ENCODE results near the gene VGF.

The VGF gene

DNA sequence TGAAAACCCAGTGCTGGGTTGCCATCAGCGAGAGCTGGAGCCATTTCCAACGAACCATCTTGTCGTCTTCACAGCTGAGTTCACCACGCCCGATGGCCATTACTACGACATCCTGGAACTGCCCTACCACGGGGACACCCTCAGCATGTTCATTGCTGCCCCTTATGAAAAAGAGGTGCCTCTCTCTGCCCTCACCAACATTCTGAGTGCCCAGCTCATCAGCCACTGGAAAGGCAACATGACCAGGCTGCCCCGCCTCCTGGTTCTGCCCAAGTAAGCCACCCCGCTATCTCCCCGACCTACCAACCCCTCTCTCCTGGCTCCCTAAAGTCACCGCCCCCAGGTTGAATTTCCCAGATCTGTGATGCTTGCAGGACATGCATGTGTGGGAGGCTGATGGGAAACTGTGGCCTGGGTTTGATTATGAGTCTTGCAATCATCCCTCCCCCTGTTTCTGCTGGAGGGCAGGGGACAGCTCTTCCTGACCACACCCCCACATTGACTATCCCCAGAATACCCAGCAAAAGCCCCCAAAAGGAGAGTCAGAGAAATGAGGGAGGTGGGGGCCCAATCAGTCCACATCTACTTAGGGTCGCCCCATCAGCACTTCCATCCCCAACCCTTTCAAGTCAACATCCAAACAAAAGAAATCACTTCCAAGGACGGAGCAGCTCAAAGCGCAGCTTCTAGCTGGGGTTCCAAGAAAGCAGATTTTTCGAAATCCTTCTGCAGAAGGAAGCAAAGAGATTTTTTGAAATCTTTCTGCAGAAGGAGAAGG, 31.6 kb downstream of the VGF start:
- no peak for TF ChIP-seq CTCF (IDR thresholded peaks at IDR 0.05)

- TF ChIP-seq CTCF (IDR thresholded peaks at IDR 0.05), result no peak
Measured at GRCh38 chr7:101129603-101130117, 35.7 kb downstream of the VGF start.

GRCh38 chr7:101128040-101128834, 37.1 kb downstream of the VGF start:
- no peak for TF ChIP-seq CTCF (IDR thresholded peaks at IDR 0.05)

DNA sequence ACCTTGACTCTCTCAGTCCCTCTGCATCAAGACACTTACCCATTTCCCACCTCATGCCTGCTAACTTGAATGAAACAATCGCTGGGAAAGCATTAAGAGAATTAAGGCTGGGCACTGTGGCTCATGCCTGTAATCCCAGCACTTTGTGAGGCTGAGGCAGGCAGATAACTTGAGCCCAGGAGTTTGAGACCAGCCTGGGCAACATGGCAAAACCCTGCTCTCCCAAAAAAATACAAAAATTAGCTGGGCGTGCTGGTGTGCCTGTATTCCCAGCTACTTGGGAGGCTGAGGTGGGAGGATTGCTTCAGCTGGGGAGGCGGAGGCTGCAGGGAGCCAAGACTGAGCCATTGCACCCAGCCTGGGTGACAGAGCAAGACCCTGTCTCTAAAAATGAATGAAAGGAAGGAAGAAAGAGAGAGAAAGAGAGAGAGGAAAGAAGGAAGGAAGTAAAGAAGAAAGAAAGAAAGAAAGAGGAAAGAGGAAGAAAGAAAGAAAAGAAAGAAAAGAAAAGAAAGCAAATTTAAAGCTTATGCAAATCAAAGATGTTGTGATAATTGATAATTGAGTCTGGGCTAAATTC, 37.8 kb downstream of the VGF start:
- TF ChIP-seq CTCF (IDR thresholded peaks at IDR 0.05), result no peak

DNA sequence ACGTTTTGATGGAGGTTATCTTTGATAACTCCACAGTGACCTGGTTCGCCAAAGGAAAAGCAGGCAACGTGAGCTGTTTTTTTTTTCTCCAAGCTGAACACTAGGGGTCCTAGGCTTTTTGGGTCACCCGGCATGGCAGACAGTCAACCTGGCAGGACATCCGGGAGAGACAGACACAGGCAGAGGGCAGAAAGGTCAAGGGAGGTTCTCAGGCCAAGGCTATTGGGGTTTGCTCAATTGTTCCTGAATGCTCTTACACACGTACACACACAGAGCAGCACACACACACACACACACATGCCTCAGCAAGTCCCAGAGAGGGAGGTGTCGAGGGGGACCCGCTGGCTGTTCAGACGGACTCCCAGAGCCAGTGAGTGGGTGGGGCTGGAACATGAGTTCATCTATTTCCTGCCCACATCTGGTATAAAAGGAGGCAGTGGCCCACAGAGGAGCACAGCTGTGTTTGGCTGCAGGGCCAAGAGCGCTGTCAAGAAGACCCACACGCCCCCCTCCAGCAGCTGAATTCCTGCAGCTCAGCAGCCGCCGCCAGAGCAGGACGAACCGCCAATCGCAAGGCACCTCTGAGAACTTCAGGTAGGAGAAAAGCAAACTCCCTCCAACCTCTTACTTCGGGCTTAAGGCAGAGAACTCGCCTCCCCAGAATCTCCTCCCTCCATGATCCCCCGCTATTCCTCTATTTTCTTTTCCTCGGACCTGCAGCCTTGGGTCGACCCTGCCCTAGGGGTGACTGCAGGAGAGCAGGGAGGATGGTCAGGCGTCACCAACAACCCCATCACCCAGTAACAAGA, 38.5 kb downstream of the VGF start, which contains the start of gene SERPINE1:
Gene SERPINE1, plus strand, starts transcription at position 454 of the 809 bp plus-strand sequence. CDS start 1,290 bp downstream, outside the sequence.
- TF ChIP-seq CTCF (IDR thresholded peaks at IDR 0.05), result no peak

DNA sequence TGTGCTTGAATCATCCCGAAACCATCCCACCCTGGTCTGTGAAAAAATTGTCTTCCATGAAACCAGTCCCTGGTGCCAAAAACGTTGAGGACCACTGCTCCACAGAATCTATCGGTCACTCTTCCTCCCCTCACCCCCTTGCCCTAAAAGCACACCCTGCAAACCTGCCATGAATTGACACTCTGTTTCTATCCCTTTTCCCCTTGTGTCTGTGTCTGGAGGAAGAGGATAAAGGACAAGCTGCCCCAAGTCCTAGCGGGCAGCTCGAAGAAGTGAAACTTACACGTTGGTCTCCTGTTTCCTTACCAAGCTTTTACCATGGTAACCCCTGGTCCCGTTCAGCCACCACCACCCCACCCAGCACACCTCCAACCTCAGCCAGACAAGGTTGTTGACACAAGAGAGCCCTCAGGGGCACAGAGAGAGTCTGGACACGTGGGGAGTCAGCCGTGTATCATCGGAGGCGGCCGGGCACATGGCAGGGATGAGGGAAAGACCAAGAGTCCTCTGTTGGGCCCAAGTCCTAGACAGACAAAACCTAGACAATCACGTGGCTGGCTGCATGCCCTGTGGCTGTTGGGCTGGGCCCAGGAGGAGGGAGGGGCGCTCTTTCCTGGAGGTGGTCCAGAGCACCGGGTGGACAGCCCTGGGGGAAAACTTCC, 39.2 kb downstream of the VGF start:
- TF ChIP-seq CTCF (IDR thresholded peaks at IDR 0.05), result no peak

All from LNCAP (cell line).